Stimulated activated CD4-positive, alpha-beta T cell treated with anti-CD3 and anti-CD28 coated beads, Interleukin-12 subunit alpha, Interleukin-12 subunit beta, amount 100 ng/mL, for 24 hours (primary cell): ENCODE data around the gene TMTC1.

Experiments
- DNase-seq, 2 experiments: peaks; one replicate each; pipeline ENCODE4 v3.0.0-alpha.2; 2020; ENCODE audit warnings: low read depth in 2 of 2

The TMTC1 gene

DNA sequence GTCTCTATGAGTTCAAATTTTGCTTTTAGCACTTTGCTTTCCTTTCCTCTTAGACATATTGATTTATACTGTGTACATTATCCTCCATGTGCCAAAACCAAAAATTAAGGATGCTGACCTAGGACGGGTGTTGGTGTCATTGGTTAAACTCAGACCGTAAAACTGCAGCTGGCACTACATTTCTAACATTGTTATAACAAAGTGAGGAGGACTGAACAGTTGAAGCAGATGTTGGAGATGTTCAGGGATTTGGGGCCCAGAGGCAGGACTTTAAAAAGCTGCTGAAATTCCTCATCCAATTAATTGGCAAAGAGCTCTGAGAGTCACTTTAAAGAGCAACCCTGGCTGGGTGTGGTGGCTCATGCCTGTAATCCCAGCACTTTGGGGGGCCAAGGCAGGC lies 72.4 kb downstream of the TMTC1 start:
- no peak for DNase-seq

DNA sequence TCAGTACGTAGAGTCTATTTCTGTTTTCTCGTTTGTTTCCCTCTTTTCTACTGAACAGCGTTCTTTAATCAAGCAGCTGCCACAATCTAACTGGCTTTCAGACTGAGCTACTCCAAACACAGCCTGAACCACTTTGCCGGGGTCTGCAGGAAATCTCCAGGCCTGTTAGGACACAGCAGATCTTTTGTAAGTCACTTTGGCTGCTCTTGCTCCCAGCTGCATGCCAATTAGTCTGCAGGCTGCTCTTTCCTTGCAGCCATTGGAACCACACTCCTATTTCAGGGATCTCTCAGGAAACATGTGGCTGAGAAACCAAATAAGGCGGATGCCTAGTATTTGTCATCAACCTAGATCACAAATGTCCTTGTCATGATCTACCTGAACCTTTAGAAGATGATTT lies 73.6 kb downstream of the TMTC1 start:
- DNase-seq = no peak

DNA sequence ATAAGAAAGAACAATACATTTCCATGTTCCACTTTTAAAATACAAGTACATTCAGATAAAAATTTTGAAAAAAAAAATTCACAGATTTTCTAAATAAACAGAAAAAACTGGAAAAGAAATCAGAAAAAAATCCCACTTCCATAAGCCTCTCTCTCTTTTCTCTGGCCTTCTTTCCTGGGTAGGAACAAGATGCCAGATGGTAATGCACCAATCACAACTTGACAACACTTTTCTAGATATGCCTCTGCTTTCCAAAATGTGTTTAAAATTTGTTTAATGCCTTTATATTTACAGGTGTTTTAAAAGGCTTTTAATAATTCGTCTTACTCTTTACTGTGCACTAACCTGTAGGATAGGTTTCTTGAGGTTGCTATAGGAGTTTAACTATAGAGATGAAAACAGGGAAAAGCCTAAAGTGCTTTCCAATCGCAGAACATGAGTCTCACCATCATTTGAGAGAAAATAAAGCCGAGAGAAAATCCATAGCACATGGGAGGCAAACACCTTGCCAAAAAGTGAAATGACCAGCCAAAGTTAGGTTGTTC lies 74.2 kb downstream of the TMTC1 start:
- no peak for DNase-seq

DNA sequence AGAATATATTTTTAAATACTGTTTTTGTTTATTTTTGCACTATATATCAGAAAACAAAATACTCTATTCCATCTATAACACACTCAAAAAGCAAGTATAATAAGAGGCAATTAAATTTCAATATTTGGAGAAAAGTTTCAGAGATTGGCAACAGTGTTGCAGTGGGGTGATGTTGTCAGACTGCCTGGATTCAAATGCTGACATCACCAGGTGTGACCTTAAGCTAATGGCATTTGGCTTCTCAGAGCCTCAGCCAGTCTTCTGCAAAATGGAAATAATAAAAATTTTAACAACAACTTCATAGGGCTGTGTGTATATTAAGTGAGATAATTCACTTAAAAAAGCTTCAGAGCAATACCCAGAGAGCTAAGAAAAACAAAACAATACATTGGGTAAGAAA lies 74.7 kb downstream of the TMTC1 start:
- DNase-seq = no peak

DNA sequence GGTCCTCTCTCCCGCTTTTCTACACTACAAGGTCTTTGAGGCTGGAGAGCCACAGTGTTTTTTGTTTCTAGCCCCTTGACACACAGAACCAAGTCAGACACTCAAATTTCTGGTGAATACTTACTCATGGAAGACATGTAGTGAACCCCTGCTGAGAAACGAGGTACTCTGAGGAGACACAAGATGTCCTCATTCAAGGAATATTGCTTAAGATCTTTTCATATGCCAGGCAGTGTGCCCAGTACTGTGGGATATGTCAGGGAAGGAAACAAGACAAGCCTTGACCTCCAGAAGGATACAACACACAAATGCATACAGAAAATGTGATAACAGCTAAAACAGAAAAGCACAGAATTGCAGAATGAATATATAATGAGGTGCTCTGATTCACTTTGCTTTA lies 75.9 kb downstream of the TMTC1 start:
- no peak for DNase-seq

DNA sequence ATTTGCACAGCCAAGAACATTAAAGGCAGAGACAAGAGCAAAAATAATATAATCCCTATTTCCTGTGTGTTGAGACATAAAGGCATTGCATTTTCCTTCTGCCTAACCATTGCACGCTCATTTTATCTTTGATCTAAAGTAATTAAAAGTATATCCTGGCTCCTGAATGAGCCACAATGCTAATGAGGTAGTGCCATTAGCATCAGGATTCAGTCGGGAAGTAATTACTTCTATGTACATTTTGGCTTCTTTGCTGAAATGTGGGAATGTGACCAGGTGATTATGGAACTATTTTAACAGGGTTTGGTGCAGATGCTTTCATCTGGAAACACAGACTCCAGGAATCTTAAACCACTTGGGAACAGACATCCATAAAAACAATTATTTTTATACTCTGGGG lies 77.4 kb downstream of the TMTC1 start:
- DNase-seq = no peak

DNA sequence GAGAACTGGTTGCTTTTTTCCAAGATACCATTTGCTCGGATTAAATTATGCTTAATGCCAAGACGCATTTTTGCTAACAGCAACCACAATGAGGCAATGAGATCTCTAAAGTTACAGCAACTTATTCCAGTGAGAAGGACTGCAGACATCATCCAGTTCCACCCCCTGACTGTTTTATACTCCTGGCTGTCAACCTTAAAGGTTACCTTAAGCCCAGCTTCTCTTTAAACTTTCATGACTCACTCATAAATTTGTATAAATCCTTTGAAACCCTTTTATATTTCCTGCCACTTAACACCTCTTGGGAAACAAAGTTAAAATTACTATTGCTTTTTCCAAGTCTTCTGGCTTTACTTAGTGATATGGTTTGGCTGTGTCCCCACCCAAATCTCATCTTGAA lies 80.2 kb downstream of the TMTC1 start:
- no peak for DNase-seq

DNA sequence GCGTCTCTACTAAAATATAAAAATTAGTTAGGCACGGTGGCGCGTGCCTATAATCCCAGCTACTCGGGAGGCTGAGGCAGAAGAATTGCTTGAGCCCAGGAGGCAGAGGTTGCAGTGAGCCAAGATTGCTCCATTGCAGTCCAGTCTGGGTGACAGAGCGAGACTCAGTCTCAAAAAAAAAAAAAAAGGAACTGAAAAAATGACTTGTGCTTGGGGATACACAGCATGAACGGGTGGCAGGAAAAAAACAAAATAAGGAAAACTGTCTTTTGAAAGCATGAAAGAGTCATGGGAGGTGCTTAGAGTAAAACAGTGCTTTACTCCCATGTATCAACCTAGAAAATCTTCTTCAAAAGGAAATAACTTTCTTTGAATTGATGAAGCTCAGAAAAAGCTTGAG lies 80.8 kb downstream of the TMTC1 start:
- no peak for DNase-seq

DNA sequence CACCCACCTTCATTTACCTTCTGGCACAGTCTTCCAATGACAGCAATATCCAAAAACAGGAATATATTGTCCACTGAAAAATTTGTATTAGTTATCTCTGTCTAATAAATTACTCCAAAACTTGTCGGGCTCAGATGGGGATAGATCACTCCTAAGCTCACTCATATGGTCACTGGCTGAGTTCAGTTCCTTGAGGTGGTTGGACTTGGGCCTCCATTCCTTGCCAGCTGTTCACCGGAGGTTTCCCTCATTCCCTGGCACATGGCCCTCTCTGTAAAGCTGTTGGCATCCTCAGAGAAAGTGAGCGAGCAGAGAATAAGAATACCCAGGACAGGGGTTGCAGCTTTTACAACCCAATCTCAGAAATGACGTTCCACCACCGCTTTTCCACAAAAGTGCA lies 81.5 kb downstream of the TMTC1 start:
- DNase-seq = no peak

DNA sequence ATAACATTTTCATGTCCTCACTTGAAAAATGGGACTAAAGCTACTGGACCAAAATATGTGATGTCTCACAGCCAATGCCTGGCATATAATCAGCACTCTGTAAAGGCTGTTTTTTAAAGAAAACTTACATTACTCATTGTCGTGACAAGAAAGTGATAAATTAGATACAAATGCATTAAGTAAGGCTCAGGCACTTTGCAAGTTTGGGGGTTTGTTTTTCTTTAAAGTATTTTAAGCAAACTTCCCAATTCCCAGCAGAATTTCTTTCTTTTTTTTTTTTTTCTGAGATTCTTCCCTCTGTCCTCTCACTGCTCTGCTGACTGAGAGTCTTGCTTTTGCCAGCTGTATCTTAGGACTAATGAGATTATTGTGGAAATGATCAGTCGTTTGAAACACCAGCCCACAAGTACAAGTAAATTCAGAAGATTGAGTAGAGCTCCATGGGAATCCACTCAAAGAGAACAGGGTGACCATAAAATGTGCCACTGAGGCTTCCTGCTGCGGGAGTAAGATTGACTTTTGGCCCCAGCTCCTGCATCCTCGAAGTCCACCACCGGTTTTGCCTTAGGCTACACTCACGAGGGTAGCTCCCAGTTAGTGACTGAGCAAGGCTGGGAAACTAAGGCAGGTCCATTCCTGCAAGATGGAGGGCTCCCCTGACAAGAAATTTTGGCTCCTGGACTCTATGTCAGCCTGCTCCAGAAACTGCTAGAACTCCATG lies 82.8 kb downstream of the TMTC1 start:
- no peak for DNase-seq

DNA sequence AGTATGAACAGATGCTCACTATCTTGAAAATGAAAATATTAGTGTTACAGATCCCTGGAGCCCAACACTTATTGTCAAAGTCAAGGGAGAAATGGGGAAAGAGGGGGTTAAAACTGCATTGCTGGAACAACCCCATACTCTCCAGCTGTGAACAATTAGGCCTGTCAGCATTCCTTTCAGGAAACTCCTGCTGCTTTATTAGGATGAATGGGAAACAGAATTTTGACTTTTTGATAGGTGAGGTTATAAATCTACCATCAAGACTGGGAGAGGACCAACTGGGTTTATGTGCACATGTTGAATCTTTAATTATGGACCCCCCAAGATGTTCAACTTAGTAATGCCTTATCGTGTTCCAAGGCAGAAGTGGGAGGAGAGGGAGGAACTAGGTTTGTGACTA lies 85.0 kb downstream of the TMTC1 start:
- DNase-seq = no peak

DNA sequence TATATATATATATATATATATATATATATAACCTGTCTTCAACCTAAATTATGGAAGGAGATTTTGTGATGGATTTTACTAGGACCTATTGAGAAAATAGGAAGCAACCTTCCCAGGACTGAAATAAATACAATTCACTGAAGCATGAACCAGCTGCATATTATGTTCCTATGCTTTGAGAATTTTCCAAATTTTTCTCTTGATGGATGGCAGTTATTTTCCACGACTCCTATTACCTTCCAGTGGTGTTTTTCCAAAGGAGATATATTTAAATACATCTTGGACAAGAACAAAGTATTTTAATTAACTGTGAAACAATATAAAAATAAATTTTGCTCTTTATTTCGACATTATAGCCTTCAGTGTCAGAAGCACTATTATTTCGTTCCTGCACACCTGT lies 87.9 kb downstream of the TMTC1 start:
- no peak for DNase-seq

DNA sequence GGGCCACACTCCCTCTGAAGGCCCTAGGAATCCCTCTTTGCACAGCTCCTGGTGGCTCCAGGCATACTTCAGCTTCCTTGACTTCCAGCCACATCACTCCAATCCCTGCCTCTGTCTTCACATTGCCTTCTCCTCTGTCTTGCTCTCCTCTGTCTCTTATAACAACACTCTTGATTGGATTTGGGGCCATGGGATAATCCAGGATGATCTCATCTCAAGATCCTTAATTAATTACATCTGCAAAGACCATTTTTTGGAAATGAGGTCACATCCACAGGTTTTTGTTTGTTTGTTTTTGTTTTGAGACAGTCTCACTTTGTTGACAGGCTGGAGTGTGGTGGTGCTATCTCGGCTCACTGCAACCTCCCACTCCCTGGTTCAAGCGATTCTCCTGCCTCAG lies 88.7 kb downstream of the TMTC1 start:
- DNase-seq = no peak

DNA sequence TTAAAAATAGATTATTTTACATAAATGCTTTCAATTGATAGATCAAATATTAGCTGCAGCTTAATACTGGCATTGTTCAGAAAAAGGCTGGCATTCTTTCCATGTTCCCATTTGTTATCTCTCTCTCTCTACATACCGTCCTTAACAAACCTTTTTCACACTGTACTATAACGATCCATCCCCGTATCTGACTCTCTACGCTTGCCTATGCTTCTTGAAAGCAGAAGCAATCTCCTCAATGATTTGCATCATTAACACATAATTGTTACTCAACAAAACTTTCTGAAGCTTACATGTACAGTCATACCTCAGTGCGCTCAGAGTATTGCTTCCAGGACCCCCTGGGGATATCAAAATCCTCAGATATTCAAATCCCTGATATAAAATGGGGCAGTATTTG lies 89.7 kb downstream of the TMTC1 start:
- no peak for DNase-seq

DNA sequence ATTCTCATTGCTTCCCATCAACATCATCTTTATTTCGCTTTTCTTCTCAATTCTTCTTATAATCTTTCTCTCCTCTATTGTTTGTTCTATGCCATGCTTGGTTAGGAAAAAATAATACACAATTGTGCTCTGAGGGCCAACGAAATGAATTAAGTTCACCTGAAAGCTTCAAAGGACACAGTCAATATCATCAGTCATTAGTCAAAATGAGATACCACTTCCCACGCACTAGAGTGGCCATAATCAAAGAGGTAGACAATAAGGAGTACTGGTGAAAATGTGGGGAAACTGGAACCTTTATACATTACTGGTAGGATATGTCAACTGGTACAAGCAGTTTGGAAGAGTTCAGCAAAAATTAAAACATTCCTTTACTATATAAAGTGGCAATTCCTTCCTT lies 91.5 kb downstream of the TMTC1 start:
- no peak for DNase-seq

DNA sequence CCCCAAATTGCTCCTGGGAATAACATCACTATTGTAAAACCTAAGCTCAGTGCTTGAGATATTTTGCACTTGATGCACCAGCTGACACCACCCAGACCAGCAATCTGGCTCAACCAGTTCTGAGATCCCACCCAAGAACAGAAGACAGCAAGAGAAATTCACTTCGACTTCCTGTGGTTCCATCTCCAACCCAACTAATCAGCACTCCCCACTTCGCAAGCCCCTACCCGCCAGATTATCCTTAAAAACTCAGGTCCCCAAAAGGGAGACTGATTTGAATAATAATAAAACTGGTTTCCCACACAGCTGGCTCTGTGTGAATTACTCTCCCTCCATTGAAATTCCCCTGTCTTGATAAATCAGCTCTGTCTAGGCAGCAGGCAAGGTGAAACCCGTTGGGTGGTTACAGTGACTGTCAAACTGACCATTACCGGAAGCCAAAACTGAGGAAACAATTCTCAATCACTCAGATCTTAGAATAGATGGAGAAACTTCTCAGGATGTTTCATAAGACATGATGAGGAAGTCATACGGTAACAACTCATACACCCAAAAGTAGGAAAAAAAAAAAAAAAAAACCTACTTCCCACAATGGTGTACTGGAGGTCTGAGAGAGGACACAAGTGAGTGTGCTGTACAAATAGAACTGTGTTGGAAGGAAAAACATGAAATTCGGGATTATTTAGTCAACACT lies 92.4 kb downstream of the TMTC1 start:
- no peak for DNase-seq

DNA sequence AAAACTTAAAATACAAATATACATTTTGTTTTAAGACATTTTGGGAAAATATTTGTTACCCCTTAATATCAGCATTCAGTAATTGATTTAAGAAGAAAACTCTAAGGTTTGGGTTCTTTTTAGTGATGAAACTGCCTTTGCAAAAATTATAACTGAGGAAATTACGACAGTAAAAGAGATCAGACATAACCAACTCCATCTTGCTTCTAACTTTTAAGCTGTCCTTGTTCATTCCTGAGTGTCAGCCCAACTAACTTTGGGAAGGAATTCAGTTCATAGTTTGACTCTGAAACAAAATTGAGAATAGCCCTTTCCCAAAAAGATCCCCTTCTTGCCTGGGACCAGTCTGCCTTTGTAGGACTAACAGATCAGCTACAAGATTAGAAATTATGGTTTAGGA lies 93.0 kb downstream of the TMTC1 start:
- no peak for DNase-seq

DNA sequence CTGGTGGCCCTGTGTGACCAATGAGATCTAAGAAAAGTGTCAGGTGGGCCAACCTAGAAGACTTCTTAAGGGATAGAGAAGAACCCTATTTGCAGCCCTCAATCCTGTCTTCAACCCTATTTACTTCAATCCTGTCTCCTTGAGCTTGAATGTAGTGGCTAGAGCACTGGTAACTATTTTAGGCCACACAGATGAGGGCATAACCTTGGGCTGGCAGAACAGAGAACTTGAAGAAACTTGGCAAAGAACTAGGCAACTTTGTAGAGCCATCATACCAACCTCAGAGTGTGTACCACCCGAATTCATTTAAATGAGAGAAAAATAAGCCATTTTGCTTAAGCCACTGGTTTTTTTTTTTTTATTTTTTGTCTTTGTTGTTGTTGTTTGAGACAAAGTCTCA lies 94.8 kb downstream of the TMTC1 start:
- no peak for DNase-seq

DNA sequence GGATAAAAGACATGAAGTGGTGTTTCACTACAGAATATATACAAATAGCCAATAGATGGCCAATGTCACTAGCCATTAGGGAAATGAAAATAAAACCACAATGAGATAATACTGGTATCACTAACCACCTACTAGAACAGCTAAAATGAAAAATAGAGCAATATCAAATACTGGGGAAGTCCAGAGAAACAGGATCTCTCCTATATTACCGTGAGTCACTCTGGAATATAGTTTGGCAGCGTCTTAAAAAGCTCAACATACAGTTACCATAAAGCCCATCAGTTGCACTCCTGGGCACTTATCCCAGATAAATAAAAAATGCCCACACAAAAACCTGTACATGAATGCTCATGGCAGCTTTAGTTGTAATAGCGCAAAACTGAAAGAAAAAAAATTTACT lies 101.7 kb downstream of the TMTC1 start:
- DNase-seq = no peak

DNA sequence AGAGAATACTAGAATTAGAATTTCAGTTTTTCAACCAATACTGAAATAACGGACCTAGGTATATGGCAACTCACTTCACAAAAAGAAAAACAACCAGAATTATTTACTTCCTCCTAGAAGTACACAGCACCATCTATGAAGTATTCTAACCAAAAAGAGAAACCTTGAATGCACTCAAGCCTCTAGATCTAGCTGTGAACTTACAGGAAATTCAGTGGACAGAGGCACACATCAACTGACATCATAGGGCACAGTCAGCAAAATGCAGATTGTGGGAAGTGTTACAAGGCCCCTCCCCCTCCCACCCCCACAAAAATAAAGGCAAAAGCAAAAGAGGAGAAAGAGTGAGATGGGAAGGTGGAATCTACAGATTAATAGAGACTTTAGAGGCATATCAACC lies 102.4 kb downstream of the TMTC1 start:
- no peak for DNase-seq

DNA sequence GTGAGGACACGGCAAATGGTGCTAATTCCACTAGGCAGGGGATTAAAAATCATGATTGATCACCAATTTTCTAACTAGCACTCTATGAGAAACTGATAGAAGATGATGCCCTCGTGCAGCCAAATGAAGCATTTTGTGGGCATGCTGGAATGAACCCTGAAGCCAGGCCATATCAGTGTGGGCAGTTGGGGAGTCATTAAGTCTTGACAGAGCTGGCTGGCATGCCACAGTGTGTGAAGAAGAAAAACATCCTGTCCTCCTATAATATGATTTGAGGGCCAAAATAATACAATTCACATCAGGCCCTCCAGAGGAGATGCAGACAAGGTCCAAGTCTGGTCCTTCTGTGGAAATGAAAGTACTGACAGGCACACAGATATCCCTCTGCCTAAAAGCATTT lies 107.1 kb downstream of the TMTC1 start:
- no peak for DNase-seq

DNA sequence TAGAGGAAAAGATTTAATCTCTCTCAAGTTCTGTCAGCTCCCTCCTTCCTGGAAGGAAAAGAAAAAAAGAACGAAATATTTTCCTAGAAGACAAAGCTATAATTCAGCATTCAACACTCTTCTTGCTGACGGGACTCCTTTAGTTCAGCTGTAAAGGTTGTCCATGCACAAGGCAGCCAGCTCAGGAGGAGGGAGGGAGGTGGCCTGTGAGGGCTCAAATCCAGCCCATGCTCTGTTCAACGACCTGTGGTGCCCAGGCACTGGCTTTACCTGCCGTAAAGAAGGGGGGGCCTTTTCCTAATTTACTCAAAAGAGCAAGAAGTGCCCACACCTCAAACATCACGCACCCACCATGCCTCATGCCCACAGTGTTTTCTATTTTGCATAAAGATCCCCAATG lies 109.3 kb downstream of the TMTC1 start:
- no peak for DNase-seq

DNA sequence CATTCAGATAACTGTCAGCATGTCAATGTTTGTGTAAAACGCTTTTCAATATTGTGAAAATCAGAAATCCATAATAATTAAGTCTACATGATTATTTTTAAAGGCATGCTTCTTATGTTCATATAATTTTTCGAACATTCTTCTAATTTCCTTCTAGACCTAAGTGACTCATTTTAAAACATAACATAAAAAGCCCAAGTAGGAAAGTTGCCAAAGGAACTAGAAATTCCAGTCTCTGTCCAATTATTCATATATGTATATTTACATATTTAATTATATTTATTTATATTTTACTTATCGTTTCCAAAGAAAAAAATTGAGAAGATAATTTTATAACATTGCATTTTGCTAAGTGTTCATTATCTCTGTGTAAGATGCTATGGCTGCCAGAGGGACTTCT lies 110.4 kb downstream of the TMTC1 start:
- no peak for DNase-seq

DNA sequence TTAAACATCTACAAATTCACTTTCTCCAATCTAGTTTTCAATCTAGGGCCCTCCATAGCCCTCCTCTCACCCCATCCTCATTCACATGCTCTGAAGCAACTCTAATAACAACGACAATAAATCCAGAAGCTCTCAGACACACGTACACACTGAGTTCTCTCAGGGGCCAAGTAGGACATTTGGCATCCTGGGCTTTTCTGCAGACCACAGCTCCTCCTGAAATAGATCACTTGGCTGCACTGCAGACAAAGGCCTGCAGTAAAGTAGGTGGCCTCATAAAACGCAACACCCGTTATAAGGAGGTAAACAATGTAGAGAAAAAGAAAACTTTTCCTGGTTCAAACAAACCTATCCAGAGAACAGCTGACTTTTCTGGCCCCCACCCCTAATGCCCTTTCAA lies 111.2 kb downstream of the TMTC1 start:
- no peak for DNase-seq
